Omental fat pad (tissue), 4 donors: ENCODE results near the gene SCIN. TPM values are rescaled to one million over a fixed set of nuclear protein-coding genes. Genes with fewer than 3 reads are reported as not detected.

Experiments used
- ATAC-seq: fragments of 150-250 bp; one replicate; pipeline ENCODE4 v1.9.1; 2016; ENCODE audit warnings: mild to moderate bottlenecking, moderate library complexity; ENCODE audit not compliant: low FRiP score
- DNase-seq: peaks from one replicate; pipeline ENCODE4 v3.0.0-alpha.2; 2019; ENCODE audit warnings: low spot score
- total RNA-seq, 4 donors: library from RNA; depleted of rRNA; stranded (reverse); fragments of >200 nt; gene quantifications; one replicate each; pipeline ENCODE4 v1.1.0, GENCODE V29; 2016
- TF ChIP-seq, protein P1 (sequence below), 3 donors: fragments of 450-650 bp; IDR thresholded peaks; one replicate each; pipeline ENCODE4 v1.5.1; 2016 to 2017; ENCODE audit warnings: antibody characterized with exemption in 3 of 3, mild to moderate bottlenecking in 3 of 3, moderate library complexity in 2 of 3

SCIN gene
- total RNA-seq, 4 donors from 2014 or later: 1.4 to 15.7 (median 7.9) TPM

DNA sequence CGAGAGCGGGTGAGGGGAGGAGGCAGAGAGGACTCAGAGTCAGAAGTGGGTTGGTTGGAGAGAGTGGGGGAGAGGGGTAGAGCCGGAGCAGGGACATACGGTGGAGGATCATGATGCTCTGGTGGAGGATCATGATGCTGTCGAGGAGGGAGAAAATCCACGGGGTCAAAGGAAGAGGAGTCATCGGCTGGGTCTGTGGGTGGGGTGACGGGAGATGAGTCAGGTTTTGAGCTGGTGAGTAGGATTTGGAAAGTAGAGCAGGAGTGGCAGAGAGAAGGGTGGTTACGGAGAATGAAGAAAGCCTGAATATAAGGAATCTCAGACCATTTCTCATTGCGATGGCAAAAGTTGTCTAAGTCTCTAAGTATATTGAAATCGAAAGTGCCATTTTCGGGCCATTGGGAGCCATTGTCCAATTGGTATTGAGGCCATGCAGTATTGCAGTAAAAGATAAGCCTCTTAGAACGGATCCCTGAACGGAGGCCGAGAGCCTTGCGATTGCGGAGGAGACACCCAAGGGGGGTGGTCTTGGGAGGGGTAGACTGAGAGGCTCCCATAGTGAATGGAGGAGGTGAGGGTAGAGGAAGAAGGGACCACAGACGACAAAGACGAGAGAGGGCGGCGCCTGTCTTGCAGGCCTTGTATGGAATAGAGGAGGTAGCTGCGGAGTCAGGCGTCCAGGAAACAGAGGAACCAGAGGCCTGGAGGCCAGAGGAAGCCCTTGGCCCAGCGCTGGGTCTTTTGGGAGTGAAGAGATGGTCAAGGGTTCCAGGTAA, 23.8 kb downstream of the SCIN start:
- TF ChIP-seq, protein P1, sequence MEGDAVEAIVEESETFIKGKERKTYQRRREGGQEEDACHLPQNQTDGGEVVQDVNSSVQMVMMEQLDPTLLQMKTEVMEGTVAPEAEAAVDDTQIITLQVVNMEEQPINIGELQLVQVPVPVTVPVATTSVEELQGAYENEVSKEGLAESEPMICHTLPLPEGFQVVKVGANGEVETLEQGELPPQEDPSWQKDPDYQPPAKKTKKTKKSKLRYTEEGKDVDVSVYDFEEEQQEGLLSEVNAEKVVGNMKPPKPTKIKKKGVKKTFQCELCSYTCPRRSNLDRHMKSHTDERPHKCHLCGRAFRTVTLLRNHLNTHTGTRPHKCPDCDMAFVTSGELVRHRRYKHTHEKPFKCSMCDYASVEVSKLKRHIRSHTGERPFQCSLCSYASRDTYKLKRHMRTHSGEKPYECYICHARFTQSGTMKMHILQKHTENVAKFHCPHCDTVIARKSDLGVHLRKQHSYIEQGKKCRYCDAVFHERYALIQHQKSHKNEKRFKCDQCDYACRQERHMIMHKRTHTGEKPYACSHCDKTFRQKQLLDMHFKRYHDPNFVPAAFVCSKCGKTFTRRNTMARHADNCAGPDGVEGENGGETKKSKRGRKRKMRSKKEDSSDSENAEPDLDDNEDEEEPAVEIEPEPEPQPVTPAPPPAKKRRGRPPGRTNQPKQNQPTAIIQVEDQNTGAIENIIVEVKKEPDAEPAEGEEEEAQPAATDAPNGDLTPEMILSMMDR (IDR thresholded peaks at IDR 0.05): no peak
- ATAC-seq (no peak), DNase-seq (no peak)

DNA sequence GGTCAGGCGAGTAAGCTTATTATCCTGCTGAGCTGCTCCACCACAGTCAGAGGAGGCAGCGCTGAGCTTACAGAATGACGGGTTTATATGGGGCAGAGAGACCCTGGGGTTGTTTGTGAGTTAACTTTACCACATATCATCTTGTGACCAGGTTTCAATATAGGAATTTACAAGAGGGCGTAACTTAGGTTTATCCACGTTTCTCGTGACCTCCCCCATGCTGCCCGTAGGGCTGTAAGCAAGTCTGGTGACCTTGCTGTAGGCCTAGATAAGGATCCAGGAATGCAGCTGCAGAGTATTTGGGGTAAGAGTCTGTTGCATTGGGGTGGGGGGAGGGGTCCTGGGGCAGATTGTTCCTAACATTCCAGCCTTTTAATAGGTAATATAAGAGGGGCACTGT, 24.6 kb downstream of the SCIN start:
- TF ChIP-seq, protein P1 (IDR thresholded peaks at IDR 0.05): no peak
- DNase-seq (no peak), ATAC-seq (no peak)

DNA sequence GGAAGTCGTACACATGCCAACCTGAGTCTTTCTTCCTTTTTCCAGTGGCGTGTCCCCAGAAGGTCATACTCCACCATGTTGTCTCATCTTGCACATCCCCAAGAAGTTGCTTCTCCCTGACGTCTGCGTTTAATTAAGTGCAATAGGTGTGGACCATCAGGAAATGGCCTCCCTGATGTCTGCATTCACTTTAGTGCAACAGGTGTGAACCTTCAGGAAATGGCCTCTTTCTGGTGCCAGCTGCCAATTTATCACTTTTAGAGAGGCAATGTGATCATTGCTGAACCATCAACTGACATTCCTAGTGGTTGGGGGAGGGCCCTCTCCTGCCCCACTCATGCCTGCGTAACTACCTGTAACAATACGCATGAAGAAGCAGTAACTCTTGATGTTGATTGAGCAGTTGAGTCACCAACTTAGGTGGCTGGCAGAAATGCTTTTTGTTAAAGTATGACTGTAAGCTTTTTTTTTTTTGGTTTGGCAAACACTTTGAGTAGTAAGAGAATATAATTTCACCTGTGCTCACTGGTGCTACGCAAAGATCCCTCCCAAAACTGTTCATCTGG, 25.8 kb downstream of the SCIN start:
- DNase-seq (no peak), ATAC-seq (no peak)
- TF ChIP-seq, protein P1 (IDR thresholded peaks at IDR 0.05): no peak

- ATAC-seq (no peak), DNase-seq (no peak)
- TF ChIP-seq, protein P1 (IDR thresholded peaks at IDR 0.05): no peak
Observed at GRCh38 chr7:12601302-12601869, 30.9 kb downstream of the SCIN start.

GRCh38 chr7:12607134-12607533, 36.6 kb downstream of the SCIN start:
- ATAC-seq: no peak
- TF ChIP-seq, protein P1 (IDR thresholded peaks at IDR 0.05): no peak
- no peak for DNase-seq

DNA sequence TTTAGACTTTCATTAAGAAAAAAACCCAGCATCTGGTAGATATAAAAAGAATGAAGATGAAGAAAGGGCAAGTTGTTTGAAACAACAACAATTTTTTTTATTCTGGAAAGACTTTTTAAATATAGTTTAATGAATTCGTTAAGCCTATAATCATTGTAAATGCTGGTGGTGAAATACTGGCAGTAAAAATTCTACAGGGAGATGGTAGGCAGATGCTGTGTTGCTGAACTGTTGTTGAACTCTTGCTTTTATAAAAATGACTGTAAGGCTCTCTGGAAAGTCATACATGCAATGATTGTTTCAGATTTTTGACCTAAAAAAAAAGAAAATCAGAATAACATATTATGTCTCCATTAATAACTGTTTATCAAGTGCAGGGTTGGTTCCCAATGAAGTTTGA, 39.0 kb downstream of the SCIN start:
- TF ChIP-seq, protein P1 (IDR thresholded peaks at IDR 0.05): no peak
- DNase-seq (no peak), ATAC-seq (no peak)
